ENCODE results near the gene VMO1.

The VMO1 gene

GRCh38 chr17:4777969-4778760 lies 8.0 kb downstream of the VMO1 start:
- TF ChIP-seq CTCF (conservative IDR thresholded peaks at IDR 0.05; ENCODE audit: control insufficient read depth, insufficient read depth, low read depth, low read length), result no peak
- DNase-seq (ENCODE audit: low read depth), result no peak
- H3K4me3 ChIP-seq (ENCODE audit: control insufficient read depth, low read depth, low read length), result no peak overlapping the region

- H3K4me3 ChIP-seq (ENCODE audit: control insufficient read depth, low read depth, low read length), result no peak overlapping the region
- no peak for TF ChIP-seq CTCF (conservative IDR thresholded peaks at IDR 0.05; ENCODE audit: control insufficient read depth, insufficient read depth, low read depth, low read length)
- DNase-seq (ENCODE audit: low read depth), result no peak
These were observed 13.9 kb downstream of the VMO1 start for GRCh38 chr17:4772235-4772613.

- H3K4me3 ChIP-seq (ENCODE audit: control insufficient read depth, low read depth, low read length), result no peak within 1 kb of the TSS
- no peak for DNase-seq (ENCODE audit: low read depth)
- no peak for TF ChIP-seq CTCF (conservative IDR thresholded peaks at IDR 0.05; ENCODE audit: control insufficient read depth, insufficient read depth, low read depth, low read length)
These were observed 14.5 kb downstream of the VMO1 start, which contains the start of gene TM4SF5 for GRCh38 chr17:4771519-4772234. TSS of gene TM4SF5 (plus strand) at chr17:4771886. CDS start at chr17:4771923, 37 bp downstream.

GRCh38 chr17:4769628-4770027 lies 16.5 kb downstream of the VMO1 start:
- no peak for TF ChIP-seq CTCF (conservative IDR thresholded peaks at IDR 0.05; ENCODE audit: control insufficient read depth, insufficient read depth, low read depth, low read length)
- H3K4me3 ChIP-seq (ENCODE audit: control insufficient read depth, low read depth, low read length), result no peak overlapping the region
- peak; percentile 37 for DNase-seq (ENCODE audit: low read depth)

GRCh38 chr17:4768298-4768697 lies 17.9 kb downstream of the VMO1 start:
- no peak for DNase-seq (ENCODE audit: low read depth)
- TF ChIP-seq CTCF (conservative IDR thresholded peaks at IDR 0.05; ENCODE audit: control insufficient read depth, insufficient read depth, low read depth, low read length), result no peak
- no peak overlapping the region for H3K4me3 ChIP-seq (ENCODE audit: control insufficient read depth, low read depth, low read length)

- no peak overlapping the region for H3K4me3 ChIP-seq (ENCODE audit: control insufficient read depth, low read depth, low read length)
- no peak for DNase-seq (ENCODE audit: low read depth)
- no peak for TF ChIP-seq CTCF (conservative IDR thresholded peaks at IDR 0.05; ENCODE audit: control insufficient read depth, insufficient read depth, low read depth, low read length)
These were observed 19.4 kb downstream of the VMO1 start for GRCh38 chr17:4766723-4767122.
